Bronchial epithelial cell (primary cell): ENCODE data around the gene MAP7D1. TPM values are rescaled to one million over a fixed set of nuclear protein-coding genes. Genes with fewer than 3 reads are reported as not detected.

Experiments used
- DNase-seq: peaks from one replicate; pipeline ENCODE4 v3.0.0-alpha.2; 2010; ENCODE audit warnings: low read depth
- FAIRE-seq: peaks from 2 replicates; lab custom pipeline; 2011; peaks lifted over from hg19 to GRCh38; lab: Jason Lieb, UNC
- H3K27me3 ChIP-seq: 2 replicates; pipeline ENCODE4 v1.5.1; 2011; ENCODE audit warnings: low read length; ENCODE audit not compliant: control insufficient read depth, insufficient read depth
- H3K36me3 ChIP-seq: 2 replicates; pipeline ENCODE4 v1.5.1; 2011; ENCODE audit warnings: low read length; ENCODE audit not compliant: control insufficient read depth, insufficient read depth
- H3K4me3 ChIP-seq: 2 replicates; pipeline ENCODE4 v1.5.1; 2011; ENCODE audit warnings: mild to moderate bottlenecking, low read depth, low read length, control low read depth
- CTCF ChIP-seq: IDR thresholded peaks from 2 replicates; pipeline ENCODE4 v1.5.1; 2011; ENCODE audit warnings: mild to moderate bottlenecking, moderate library complexity, low read length, control low read depth, inconsistent platforms; ENCODE audit not compliant: insufficient read depth, severe bottlenecking
- total RNA-seq: library from RNA; depleted of rRNA; stranded (reverse); fragments of >200 nt; gene quantifications from 2 replicates; pipeline ENCODE4 v1.2.1, GENCODE V29; 2014

The MAP7D1 gene
- total RNA-seq, 1 donor from 2014 or later = 54.5 TPM

GRCh38 chr1:36159614-36160387, 3.8 kb downstream of the MAP7D1 start:
- Histone ChIP-seq H3K36me3 (peaks cover 3% of the 10 kb centered on the region), H3K4me3 (no peak overlapping the region), H3K27me3 (no peaks in the 10 kb centered on the region)
- no peak for TF ChIP-seq CTCF
- DNase-seq (no peak), FAIRE-seq (no peak)

DNA sequence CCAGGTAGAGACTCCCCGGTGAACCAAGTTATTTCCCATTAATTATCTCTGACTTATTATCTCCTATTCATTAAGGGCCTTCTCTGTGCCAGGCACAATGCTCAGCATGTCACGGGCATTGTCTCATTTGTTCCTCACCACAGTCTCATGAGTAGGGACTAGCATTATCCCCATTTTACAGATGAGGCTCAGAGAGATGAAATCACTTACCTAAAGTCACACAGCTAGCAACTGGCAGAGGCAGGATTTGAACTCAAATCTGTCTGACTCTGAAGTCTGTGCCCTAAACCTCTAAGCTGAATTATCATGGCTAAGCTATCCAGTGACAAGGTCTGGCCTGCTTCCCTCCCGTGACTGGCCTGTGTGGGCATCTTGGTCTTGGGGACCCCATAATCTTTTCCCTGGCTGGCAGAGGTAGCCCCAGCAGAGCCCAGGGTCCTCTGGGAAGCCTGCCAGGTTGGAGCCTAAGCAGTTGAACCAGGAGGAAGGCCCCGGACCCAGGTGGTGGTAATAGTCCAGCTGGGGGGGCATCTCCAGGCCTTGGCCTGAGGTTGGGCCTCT, 4.5 kb downstream of the MAP7D1 start:
- TF ChIP-seq CTCF = no peak
- DNase-seq (no peak), FAIRE-seq (no peak)
- peak overlapping the region; percentile 5 for H3K4me3 ChIP-seq
- H3K36me3 ChIP-seq = peaks cover 3% of the 10 kb centered on the region
- no peaks in the 10 kb centered on the region for H3K27me3 ChIP-seq

DNA sequence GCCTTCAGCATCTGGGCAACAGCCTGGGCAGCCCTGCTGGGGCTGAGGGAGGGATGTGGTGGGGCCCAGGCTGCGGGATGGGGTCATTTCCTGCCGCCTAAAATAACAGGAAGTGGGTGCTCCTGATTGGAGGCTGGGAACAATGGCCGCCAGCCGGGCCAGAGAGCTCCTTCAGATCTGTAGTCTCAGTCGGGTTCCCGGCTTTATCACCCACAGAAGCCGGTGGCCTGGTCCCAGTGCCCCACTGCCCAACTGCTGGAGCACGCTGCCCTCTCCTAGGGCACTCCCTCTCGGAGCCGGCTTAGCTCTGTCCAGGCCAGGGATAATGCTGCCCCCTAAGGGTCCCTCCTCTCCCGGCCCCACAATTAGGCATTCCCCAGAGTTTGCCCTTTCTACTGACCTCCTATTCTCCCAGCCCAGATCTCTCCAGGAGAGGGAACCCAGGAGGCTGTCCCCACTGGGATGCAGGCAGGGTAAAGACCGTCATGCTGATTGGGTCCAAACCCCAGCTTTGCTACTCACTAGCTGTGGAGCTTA, 5.1 kb downstream of the MAP7D1 start:
- Histone ChIP-seq H3K4me3 (peak overlapping the region; percentile 5), H3K27me3 (no peaks in the 10 kb centered on the region), H3K36me3 (peaks cover 4% of the 10 kb centered on the region)
- DNase-seq (peak; percentile 50), FAIRE-seq (no peak)
- peak; percentile 22 for TF ChIP-seq CTCF

DNA sequence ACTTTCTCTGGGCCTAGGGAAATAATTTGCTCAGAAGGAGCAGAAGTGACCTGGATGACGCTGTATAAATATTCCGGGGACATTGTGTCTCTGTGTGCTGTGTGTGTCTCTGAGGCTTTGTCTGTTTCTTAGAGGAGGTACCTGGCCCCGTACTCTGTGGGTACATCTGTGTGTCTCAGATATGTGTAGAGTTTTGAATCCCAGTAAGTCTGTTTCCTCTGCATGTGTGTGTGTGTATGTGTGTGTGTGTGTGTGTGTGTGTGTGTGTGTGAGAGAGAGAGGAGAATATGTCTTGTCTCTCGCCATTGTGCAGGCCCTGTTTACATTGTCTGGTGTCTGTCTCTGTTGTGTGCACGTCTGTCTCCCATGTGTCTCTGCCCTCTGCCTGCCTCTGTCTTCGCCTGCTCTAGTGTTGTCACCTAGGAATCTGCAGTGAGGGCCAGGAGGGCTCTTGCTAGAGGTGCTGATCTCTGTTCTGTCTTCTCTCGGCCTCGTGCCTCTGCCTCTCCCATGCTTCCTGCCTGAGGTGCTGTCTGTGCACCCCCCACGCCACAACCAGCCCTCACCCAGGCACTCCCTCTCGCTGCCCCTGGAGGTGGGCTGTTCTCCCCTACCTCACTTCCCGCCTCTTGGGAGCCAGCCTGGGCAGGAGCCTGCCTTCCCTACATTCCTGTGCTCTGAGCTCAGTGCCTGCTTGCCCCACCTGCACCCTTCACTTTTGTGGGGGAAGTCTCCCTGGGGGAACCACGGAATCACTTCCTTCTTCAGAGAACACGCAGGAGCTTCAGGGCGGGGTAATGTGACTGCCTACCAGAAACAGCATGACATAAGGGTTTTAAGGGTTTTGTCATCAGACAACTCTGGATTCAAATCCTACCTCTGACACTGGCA, 5.9 kb downstream of the MAP7D1 start:
- peak; percentile 98 for DNase-seq
- Histone ChIP-seq H3K27me3 (no peaks in the 10 kb centered on the region), H3K4me3 (peak overlapping the region; percentile 6), H3K36me3 (peaks cover 4% of the 10 kb centered on the region)
- no peak for TF ChIP-seq CTCF
- FAIRE-seq = no peak

DNA sequence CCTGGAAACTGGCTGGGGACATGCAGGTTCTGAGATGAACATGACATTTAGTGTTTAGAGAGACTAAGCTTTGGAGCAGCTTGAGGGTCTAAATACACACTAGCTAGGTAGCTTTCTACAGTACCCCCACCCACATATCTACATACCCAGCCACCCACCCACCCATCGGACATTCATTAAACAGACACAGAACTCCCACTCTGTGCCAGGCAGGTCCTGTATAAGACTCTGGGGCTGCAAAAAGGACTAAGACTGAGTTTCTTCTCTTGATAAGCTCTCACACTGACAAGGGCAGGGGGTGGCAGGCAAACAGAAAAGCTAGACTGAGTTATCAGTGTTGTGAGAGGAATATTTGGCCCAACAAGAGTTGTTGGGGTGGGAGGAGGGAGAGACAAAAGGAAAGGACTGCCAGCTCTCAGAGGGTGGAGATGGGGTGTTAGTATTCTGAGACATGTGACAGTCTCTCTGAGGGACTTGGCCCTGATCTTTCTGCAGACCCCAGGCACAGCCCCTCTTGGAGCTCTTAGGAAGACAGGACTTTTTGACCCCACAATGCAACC, 6.8 kb downstream of the MAP7D1 start:
- no peak for TF ChIP-seq CTCF
- FAIRE-seq (no peak), DNase-seq (no peak)
- Histone ChIP-seq H3K27me3 (no peaks in the 10 kb centered on the region), H3K4me3 (no peak overlapping the region), H3K36me3 (peaks cover 8% of the 10 kb centered on the region)
